Loucy (cell line): ENCODE results near the gene KANSL1L.

Experiments used
- EZH2phosphoT487 ChIP-seq: fragments of 200-600 bp; IDR thresholded peaks from 2 replicates; pipeline ENCODE4 v1.6.1; 2018; ENCODE audit warnings: antibody characterized with exemption, mild to moderate bottlenecking, moderate library complexity, borderline replicate concordance
- TF ChIP-seq, protein P1 (sequence below): fragments of 200-600 bp; sonication (generic); conservative IDR thresholded peaks from 2 replicates; pipeline ENCODE4 v1.5.1; 2014; ENCODE audit warnings: mild to moderate bottlenecking, antibody characterized with exemption, low read length

DNA sequence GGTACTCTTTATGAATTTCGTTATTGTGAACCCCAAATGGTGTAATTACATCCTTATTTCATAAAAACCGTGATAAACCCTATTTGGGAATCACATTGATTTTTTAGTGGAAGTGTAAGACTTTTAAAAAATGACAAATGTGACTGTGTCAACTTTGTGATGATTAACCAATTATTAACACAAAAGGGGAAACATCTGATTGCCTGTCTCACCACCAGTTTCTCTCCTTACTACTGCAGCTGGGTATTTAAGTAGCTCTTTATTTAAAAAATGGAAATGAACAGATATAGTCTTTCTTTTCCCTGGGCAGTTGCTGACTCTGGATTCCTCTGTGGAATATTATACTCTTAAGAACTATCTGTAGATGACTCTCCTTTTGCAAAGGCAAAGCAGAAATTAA lies 180.4 kb downstream of the KANSL1L start:
- TF ChIP-seq, protein P1, sequence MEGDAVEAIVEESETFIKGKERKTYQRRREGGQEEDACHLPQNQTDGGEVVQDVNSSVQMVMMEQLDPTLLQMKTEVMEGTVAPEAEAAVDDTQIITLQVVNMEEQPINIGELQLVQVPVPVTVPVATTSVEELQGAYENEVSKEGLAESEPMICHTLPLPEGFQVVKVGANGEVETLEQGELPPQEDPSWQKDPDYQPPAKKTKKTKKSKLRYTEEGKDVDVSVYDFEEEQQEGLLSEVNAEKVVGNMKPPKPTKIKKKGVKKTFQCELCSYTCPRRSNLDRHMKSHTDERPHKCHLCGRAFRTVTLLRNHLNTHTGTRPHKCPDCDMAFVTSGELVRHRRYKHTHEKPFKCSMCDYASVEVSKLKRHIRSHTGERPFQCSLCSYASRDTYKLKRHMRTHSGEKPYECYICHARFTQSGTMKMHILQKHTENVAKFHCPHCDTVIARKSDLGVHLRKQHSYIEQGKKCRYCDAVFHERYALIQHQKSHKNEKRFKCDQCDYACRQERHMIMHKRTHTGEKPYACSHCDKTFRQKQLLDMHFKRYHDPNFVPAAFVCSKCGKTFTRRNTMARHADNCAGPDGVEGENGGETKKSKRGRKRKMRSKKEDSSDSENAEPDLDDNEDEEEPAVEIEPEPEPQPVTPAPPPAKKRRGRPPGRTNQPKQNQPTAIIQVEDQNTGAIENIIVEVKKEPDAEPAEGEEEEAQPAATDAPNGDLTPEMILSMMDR, result no peak
- no peak for TF ChIP-seq EZH2phosphoT487
